T47D (cell line): Measurements from ENCODE around the gene ADORA2A.
A peak's percentile ranks its signal among the peaks of the same experiment; 100 is the strongest.

Experiments
- DNase-seq, 2 experiments: peaks; one replicate each; pipeline versions ENCODE4 v3.0.0 to v3.0.0-alpha.2; 2011 to 2012; ENCODE audit warnings: low read depth in 1 of 2, low spot score in 1 of 2
- JUND ChIP-seq: IDR thresholded peaks from 2 replicates; pipeline ENCODE4 v1.6.1; 2012; ENCODE audit warnings: low read depth
- in situ Hi-C: cut with HindIII; loops from 2 replicates; pipeline ENCODE4 v1.10.0; 2016; ENCODE audit warnings: low sequenced_read_pairs, low pct_unique_long_range_greater_than_20kb

The ADORA2A gene

DNA sequence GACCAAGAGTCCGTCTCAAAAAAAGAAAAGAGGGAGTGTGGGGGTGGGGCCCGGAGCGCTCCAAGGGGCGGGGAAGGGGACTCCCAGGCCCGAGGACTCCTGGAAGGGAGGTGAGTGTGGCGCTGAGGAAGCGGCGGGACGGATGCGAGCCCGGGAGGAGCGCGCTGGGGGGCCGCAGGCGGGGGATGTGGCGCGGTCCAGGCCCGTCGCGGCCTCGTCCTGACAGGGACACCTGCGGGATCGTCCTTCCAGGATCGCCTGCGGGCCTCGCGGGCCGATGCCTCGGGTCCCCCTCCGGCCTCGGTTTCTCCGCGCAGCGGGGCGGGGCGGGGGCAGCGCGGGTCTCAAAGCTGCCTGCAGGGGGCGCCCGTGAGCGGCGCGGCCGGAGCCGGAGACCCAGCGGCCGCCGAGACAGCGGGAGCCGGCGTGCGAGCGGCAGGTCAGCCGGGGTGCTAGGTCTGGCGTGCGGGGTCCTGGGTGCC, 3.8 kb upstream of the ADORA2A start:
- TF ChIP-seq JUND, result no peak
- in situ Hi-C loops, result no loop called here
- peak; percentile 36 to 77 for DNase-seq

DNA sequence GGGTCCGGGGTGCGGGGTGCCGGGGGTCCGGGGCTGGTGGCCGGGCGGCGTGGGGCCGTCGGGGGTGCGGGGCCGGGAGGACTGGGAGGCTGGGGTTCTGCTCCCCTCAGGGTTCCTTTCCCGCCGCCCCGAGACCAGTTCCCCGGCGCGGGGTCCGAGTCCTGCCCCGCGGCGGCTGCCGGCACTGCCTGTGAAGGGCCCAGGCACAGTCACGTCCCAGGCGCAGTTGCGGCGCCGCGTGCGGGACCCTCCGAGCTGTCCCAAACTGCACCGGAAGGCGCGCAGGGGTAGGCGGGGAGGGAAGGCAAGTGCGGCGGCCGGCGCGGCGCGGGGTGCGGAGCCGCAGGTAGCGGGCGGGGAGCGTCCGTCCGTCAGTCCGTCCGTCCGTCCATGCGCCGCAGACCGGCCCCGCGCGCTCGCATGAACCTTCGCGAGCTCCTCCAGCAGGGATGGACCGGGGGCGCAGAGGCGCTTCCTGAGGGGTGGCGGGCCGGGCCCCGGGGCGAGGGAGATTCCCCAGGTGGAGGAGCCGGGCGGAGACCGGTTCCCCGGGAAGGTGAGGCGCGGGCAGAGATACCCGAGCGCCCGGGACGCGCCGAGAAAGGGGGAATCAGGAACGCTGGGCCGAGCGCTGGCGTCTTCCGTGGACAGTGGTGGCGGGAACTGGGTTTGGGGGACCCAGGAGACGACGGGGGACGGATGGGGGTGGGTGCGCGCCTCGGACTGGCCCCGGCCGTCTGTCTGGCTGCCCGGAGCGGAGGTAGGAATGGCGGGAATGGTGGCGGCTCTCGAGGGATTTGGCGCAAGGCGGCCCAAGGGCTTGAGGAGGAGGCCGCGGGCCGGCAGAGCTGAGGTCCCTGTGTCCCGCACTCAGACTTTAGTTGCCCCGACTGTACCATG, 3.1 kb upstream of the ADORA2A start:
- TF ChIP-seq JUND, result no peak
- in situ Hi-C loops, result no loop called here
- no peak for DNase-seq

DNA sequence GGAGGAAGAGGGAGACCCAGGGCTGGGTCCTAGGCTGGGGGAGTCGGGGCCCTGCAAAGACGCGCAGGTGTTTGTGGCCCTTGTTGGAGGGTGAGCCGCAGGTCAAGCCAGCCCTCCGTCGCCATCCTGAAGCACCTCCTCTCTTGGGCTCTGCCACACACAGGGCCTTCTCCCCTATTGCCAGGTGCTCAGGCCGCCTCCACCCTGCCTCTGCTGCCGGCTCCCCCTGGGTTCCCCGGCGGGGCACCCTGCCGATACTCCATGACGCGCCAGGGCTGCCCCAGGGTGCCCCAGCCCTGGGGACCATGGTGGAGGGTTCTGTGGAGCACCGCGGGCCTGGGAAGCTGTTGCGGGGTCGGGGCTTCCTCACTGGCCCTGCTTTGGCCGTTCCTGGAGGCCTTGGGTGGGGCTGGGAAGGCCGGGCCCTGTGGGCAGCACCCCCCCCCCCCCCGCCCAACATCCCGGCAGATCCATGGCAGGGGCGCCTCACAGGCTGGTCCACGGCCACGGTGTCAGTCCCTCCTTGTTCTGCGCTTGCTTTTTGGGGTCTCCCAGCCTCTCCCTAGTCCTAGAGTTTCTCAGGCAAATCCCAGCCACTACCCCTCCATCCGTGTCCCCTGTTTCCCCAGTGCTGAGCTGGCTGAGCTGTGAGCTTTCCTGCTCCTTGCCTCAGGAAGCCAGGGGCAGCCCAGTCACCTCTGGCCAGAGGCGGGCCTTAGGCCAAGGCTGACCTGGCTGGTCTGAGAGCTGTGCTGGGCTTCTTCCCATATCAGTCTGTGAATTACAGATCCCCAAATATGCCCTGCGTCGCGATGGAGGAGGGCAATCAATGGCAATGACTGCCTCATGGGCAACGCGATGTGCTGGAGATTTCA, 2.3 kb upstream of the ADORA2A start:
- TF ChIP-seq JUND, result no peak
- no peak for DNase-seq
- in situ Hi-C loops, result no loop called here

DNA sequence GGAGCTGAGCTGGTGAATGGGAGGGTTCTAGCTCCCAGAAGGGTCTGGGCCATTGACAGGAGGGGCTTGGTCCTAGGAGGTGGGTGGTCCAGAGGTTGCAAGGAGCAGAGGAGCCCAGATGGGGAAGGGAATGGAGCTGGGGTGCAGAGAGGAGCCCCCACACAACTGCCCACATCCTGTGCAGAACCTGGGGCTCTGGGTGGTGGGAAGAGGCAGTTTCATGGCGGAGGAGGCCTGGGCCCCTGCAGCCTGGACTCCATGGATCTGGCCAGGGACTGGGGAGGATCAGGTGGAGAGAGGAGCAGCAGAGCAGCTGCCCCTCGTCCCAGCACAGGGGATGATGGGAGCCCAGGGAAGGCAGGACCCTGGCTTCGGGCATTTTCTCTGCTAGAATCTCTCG, 963 bp upstream of the ADORA2A start:
- TF ChIP-seq JUND, result no peak
- in situ Hi-C loops, result no loop called here
- DNase-seq, result no peak

DNA sequence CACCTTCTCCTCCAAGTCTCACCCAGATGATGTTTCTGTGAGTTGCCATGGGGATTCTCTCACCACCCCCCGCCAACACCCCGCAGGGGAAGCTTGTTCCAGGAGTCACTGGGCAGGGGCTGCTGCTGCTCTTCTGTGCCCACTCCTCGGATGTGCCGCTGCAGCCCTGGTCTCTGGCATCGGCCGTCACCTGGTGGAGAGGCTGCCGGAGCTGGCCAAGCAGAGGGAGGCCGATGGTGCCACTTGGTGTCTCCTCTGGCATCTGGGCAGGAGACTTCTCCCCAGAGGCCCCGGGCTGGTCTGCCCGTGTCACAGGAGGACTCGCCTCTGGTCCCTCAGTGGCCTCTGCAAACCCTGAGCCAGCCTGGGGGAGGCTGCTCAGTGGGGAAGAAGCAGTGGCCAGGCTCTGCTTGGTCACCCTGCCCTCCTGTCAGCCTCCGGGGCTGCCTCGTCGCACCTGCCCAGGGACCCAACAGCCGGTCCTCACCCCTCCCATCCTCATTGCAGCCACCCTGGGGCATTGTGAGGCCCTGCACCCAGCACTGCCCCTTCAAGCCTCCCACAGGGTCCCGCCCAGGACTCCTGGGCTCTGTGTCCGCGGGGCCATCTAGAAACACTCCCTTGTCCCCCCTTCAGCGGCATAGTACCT, 424 bp upstream of the ADORA2A start:
- TF ChIP-seq JUND, result no peak
- in situ Hi-C loops, result no loop called here
- no peak for DNase-seq

DNA sequence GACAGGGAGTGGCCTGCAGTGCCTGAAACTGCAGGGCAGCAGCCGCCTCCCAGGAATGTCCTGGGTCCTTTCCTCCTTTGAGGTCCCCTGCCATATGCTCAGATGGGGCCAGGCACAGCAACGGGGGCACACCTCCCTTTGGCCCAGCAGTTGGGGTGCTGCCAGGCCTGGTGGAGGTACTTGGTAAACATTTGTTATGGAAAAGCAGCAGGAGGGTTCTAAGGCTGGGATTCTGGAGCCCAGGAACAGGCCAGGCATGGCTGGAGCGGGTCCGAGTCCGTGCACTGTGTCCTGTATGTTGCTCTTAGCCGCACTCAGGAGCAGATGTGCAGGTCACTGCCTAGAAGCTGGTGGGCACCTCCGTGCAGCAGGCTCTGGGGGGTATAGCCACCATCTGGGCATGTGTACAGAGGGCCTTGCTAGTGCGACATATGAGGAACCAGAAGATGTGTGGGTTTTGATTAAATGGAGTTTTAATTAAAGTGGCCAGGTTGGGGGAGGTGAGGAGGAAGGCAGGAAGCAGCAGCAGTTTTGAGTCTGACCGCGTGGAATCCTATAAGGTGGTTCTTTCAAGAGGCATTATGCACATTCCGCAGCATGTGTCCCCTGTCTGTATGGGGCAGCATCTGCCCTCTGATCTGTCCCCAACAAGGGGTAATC, 1.5 kb downstream of the ADORA2A start:
- no peak for DNase-seq
- TF ChIP-seq JUND, result no peak
- in situ Hi-C loops, result no loop called here

DNA sequence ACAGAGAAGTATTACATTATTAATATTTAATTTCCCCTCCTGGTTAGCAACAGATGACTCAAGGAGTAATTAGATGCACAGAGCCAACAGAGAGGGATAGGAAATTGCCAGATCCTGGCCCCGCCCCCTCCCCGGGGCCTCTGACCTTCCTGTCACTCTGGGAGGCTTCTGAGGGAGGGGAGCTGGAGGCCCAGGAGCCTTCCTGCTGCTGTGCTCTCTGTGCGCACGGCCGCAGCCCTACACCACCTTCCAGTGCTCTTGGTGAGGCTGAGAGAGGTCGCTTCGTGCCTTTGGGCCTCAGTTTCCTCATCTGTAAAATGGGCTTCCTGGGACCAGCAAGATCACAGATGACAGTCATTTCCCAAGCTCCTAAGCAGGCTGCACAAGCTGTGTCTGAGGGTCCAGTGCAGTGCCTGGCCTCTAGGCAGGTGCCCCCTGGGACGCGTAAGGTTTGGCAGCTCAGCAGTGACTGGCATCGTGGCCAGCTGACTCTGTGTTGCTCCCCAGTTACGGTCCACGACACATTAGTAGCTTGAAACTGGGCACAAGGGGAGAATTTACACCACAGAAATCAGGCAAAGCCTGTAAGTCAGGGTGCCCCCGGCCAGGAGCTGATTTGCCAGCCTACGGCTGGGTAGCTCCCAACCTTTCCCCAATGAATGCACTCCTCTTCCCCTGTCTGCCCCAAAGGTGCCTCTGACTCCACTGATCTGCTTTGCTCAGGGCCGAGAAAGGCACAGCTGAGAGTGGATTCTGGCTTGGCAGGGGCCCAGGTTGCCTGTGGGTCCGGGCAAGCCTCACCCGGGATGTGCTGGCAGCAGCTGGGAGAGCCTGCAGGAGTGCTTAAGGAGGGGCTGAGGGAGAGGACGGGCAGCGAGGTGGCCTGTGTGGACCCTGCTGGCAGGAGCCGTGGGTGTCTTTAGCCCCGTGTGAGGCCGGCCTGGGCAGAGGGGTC, 2.3 kb downstream of the ADORA2A start:
- TF ChIP-seq JUND, result no peak
- in situ Hi-C loops, result no loop called here
- DNase-seq, result no peak

DNA sequence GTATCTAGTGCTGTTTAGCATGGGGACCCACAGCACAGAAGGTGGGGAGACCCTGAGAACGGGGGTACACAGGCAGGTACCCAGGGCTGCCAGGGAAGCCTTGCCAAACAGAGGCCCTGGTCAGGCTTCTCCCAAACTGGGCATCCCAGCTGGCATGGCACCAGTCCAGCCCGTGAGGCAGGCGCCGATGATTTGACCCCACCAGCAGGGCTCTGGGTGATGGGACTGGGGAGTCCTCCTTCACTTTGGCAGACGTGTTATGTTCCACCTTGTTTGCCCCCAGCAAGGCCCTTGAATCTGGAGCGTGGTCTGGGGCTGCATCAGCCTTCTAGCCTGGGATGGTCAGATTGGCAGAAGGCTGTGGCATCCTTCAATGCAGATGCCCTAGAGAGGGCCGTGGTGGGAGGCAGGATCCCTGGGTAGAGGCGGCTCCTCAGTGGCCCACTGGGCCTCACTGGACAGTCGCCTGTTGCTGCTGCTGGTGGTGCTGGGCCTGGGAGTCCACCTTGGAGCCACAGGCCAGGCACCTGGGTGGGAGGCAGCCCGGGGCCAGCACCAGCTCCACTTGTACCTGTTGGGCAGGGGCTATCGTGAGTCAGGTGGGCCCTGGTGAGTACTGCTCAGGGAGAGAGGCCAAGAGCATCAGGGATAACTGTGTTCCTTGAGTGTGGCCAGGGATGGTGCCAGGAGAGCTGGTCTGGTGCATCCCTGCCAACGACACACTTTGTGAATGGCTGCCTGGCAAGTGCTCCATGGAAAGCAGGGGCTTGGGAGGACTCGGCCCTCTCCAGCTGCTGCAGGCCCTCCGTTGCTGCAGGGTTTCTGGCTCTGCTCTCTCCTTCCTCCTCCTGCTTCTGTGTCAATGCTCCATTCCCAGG, 3.3 kb downstream of the ADORA2A start:
- no peak for TF ChIP-seq JUND
- DNase-seq, result no peak
- in situ Hi-C loops, result no loop called here

DNA sequence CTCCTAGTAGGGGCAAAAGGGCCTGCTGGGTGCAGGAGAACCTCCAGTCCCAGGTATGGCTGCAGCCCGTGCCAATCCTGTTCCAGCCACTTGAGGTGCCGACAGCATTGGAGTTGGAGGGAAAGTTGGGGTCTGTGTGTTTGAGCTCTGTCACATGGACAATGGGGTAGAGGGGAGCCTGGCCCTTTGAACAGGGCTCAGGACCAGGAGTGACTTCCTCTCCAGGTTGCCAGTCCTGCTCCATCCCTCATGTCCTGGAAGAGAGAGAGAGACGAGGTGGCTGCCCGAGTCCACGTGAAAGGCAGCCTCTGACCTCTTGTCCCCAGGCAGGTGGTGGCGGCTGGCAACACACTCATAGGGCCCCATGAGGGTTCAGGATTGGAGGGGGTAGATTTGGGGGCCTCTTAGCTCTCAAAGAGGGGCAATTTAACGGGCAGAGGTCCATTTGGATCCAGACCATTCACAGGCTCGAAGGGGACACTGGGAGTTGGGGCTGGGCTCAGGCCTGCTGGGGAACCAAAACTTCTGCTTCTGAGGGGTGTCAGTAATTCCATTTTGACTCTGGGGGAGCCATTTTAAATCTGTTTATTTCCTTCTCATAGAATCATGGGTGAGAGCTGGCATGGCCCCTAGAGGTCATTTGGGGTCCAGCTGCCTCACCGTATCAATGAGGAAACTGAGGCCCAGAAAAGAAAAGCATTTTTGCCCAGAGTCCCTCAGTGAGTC, 4.1 kb downstream of the ADORA2A start:
- in situ Hi-C loops, result no loop called here
- DNase-seq, result no peak
- no peak for TF ChIP-seq JUND
